NOMO-1 treated with dmso at 0.1 percent for 144 hours (cell line): ENCODE measurements around the gene AK5.

ENCODE experiments used
- DNase-seq: peaks from one replicate; lab custom pipeline; 2025; ENCODE audit not compliant: unreplicated experiment; lab: John Stamatoyannopoulos, UW

Gene AK5

DNA sequence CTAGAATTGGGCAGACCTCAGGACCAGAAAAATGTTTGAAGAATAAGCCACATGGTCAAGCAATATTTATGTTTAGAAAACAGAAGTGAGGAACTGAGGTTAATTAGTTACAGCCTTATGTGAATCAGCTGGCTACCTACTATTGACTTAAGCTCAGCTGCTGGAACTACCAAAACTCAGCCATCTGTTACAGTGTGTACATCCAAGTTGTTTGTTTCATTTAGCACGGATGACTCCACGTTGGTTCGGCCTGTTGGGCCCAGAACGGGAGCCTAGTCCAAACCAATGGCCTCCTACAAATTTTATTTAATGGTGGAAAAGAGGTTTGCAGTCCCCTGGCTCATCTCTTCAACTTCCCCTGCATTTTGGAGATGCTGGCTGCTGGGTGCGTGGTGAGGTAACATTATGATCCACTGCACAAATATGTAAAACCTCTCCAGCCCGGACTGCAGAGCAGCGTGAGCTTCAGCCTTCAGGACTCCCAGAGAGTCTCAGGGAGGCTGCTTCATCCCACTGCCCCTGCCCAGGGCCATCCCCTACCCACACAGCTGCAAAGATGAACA is 257.2 kb downstream of the AK5 start:
- no peak for DNase-seq

DNA sequence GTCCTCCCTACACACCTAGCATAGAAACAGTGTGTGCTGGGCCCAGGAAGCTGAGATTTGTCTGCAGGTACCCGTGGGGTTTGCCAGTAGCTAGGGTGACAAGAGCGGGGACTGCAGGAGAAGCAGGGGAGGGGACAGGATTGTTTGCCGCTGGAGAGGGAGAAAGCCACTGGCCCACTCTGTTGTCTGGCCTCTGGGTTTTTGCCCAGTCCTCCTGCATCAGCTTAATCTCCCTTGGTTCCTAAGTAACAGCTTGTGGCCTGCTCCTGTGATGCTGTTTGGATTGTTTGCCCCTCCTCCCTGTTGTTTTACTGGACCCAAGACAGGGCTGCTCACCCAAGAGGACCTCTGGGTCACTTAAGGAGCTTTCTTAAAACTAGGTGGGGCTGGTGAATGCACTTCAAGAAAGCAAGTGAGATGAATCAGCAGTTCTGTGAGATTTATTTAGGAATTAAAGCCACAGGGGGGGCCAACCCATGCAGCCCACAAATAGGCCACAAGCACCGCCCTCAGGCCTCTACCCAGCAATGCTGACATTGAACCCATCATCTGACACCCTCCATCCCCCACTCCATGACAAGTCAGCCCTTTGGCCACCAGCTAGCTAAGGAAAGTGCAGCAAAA is 257.8 kb downstream of the AK5 start:
- no peak for DNase-seq

DNA sequence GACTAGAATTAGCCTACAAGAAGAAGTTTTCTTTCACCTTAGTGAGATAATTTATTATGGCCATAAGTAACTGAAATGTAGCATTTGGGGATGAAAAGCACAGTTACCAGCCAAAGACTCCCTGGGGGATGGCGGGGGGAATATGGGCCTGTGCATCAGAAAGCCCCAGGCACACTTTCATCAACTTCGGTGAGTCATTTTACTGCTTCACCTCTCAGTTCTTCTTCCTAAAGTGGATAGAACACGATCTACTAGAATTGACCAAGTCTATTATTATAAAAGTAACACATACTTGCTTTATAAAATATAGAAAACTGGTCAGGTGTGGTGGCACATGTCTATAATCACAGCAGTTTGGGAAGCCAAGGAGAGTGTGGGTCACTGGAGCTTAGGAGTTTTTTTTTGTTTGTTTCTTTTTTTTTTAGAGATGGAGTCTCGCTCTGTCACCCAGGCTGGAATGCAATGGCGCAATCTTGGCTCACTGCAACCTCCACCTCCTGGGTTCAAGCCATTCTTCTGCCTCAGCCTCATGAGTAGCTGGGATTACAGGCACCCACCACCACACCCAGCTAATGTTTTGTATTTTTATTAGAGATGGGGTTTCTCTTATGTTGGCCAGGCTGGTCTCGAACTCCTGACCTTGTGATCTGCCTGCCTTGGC is 258.8 kb downstream of the AK5 start:
- DNase-seq: peak; percentile 12

DNA sequence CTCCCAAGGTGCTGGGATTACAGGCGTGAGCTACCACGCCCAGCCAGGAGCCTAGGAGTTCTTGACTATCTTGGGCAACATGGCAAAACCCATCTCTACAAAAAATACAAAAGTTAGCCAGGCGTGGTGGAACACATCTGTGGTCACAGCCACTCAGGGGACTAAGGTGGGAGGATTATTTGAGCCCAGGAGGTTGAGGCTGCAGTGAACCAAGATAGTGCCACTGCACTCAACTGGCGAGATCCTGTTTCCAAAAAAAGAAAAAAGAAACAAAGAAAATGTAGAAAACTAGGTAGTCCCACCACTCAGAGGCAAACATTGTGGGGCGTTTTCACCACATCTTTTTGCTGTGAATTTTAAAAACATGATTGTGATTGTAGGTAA is 259.3 kb downstream of the AK5 start:
- no peak for DNase-seq

DNA sequence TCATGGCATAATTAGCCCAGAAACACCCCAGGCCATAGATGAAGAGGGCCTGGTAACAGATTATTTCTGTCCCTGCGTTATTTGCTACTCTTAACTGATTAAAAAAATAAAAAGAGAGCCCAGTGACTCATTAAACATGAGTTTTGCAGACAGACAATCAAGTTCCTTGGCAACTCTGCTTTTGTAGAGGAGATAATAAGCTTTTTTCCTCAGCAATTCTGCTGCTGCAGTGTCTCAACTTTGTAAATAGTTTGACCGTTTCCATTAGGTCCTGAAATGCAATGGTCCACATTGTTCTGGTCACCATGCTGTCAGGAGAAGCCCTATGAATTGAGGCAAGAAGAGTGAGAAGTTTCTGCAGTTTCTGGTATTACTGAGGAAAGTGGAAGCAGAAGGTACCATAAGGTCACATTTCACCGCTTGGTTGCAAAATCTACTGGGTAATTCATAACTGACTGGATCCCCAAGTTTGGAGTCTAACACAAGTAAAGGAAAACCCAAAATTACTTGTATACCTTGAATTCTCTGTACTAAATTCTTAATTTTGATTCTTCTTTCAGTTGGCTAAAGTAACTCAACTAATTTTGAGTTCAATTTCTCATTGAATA is 261.1 kb downstream of the AK5 start:
- no peak for DNase-seq

DNA sequence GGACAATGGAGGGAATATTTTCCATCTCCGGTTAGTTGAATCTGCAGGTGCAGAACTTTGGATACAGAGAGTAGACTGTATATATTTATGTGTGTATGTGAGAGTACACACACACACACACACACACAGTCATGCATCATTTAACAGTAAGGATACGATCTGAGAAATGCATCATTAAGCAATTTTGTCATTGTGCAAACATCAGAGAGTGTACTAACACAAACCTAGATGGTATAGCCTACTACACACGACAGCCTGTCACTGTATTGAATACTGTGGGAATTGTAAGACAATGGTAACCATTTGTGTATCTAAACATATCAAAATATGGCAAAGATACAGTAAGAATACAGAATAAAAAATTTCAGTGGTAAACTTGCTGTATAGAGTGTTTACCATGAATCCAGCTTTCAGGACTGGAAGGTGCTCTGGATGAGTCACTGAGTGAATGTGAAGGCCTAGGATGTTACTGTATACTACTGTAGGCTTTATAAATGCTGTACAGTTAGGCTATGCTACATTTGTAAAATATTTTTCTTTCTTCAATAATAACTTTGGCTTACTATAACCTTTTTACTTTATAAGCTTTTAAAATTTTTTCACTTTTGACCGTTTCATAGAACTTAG is 262.1 kb downstream of the AK5 start:
- DNase-seq: no peak

DNA sequence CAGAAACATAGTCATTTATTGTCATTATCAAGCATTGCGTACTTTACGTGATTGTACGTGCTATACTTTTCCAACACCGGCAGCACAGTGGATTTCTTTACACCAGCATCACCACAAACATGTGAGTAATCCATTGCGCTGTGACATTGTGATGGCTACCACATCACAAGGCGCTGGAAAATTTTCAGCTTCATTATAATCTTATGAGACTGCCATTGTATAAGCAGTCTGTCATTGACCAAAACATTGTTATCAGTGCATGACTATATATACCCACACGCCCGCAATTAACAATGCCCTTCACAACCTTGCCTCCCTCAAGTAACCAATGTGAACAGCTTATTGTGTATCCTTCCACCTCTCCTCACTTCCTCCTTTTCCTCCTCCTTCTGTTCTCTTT is 263.0 kb downstream of the AK5 start:
- DNase-seq: no peak

DNA sequence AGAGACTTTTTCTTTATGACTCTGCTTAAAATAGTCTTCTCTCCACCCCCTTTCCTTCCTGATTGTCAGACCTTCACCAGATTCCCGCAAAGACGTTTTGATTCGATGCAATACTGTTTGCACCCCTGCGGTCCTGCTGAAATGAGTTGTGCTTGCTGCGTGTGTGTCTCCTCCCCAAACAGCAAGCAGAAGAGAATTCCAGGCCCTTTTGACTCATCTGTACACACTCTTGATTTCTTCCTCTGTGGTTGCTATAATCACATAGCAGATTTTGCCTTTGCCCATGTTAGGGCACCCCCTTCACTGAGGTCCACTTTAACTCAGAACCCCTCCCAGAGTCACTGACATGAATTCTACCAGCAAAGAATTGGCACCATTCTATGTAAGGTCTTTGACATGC is 264.2 kb downstream of the AK5 start:
- DNase-seq: no peak

DNA sequence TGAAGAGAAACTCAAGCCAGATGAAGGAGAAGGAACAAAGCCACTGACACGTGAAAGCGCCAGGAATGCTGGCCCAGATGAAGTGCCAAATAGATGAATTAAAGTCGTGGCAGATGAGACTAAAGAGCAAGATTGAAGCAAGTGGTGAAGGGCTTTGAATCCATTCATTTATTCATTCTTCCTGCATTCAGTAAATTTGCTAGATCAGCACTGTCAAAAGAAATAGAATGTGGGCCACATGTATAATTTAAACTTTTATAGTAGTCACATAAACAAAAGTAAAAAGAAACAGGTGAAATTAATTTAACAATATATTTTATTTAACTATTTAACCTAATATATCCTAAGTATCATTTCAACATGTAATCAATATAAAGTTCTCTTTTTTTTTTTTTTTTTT is 265.1 kb downstream of the AK5 start:
- no peak for DNase-seq

DNA sequence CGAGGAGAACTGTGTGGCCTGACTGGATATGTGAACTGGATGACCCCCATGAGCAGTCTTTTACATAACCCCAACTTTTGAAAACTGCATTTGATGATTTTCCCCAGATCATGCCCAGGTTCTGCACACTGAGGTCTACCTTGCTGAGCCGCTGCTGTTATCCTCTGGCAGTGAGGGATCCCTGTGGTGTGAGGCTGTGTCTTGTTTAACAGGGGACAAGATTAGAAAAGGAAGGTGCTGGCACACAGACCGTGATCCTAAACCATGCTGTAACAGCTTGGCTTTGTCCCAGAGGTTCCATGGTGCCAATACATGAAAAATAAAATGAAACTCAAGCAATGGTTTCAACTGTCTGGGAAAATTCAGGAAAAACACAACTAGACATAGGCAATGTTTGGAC is 266.5 kb downstream of the AK5 start:
- DNase-seq: no peak

DNA sequence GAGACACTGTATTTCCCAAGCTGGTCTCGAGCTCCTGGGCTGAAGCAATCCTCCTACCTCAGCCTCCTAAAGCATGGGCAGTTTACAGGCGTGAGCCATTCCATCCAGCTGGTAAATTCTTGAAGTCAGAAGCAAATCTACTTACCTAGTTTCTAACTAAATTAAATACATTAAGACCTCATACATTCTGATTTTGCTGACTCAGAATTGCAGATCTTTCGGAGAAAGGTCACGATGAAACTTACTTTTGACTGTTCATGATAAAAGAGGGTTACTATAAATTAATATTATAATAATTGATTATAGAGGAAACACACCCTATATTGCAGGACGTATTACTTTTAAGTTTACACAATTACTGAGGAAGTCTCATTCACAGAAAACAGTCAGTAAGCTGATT is 268.3 kb downstream of the AK5 start:
- no peak for DNase-seq

DNA sequence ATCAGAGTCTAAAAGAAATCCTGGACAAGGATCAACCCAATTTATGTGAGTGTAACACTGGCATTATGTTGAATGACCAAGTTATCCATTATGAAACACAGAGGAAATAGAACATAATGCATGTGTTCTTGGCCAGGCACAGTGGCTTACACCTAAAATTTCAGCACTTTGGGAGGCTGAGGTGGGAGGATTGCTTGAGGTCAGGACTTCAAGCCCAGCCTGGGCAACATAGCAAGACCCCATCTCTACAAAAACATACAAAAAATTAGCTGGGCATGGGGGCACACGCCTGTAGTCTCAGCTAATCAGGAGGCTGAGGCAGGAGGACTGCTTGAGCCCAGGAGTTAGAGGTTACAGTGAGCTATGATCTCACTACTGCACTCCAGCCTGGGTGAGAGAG is 270.8 kb downstream of the AK5 start:
- no peak for DNase-seq

DNA sequence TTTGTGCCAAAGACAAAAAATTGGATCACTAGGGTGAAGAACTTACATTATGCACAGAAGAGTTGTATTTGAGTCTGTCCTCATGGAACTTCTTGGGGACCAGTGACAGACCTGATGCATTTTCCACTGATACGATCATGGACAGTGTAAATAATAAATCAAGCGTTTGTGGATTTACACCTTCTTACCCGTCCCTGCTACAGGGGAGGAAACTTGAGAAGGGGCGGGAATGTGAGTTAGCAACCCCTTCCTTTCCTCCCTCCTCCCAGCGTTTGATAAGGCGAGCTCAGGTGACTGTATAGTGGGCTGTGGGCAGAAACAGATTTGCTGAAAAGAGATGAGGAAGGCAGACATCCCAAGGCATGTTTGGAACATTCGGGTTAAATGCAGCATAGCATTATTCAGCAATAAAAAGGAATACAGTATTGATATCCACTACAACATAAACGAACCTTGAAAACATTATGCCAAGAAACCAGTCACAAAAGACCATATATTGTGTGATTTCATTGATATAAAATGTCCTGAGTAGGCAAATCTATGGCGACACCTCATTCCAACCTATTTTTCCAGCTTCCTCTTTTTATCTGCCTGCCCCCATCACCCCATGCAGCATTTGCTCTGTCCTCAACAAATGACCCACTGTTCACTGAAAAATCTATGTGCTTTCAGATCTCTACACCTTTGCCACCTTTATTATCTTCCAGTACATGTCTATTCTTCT is 271.9 kb downstream of the AK5 start:
- DNase-seq: no peak

DNA sequence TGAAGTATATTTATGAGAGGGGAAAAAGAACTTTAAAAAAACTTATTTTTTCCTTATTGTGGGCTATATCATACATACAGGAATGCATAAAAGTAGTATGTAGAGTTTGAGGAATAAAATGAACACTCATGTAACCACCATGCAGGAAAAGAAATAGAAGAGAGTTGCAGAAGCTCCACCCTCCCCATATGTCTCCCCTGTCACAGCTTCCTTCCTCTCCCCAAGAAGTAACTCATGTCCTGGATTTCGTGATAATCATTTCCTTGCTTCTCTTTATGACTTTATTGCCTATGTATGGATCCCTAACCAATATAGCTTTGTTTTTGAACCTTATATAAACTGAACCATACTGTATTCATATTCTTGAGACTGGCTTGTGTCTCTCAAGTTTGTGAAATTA is 274.2 kb downstream of the AK5 start:
- no peak for DNase-seq

DNA sequence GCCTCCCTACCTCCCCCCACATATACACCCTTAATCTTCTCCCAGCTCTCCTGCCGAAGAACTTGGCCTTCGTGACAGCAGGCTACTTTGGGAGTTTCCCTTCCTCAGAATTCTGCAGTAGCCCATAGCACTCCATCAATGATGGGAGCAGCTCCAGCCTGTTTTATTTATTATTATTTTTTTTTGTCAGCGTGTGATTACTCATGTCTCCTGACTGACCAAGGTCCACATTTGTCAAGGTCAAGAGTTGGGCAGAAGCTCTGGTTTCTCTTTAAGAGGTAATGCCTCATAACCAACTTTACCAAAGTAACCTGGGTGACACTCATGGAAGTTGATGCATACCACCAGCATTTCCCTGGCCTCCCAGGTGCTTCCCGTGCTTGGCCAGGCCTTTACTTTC is 275.2 kb downstream of the AK5 start:
- no peak for DNase-seq

DNA sequence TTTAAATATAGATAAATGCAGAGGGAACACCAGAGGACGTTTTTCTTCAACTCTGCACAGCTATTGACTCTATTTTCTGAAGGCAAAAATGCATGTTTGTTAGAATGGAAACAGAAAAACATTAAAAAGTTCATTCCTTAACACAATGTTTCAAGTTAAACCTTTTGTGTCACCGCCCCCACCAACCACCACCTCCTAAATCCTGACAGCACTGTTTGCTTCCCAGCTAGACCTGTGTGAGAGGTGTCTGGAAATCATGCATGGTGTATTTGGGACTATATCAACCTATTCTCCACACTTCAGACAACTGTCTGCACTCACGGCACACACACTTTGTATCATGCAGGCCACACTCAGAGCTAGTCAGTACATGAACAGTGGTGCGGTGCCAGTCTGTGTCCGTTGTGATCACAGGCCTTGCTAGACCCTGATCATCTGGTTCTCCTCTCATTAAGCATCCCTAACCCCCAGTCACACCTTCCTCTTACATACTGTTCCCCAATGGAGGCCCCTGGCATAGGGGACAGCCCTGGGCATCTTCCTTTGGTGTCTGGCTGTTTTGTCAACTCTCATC is 276.9 kb downstream of the AK5 start:
- no peak for DNase-seq

DNA sequence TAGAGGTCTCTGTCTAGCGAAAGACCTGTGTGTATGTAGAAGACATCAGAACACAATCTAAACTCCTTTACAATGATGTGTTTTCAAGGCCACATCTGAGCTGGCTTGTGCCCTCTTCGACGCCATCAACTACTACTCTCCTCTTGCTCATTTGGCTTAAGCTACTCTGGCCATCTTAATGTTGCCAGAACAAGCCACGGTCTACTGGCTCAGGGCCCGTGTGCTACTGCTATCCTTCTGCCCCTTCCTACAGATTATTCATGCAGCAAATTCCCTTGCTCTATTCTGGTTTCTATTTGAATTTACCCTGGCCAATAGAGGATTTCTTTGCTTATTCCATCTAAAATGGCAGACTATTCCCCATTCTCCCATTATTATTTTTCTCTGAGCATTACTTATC is 278.9 kb downstream of the AK5 start:
- no peak for DNase-seq

DNA sequence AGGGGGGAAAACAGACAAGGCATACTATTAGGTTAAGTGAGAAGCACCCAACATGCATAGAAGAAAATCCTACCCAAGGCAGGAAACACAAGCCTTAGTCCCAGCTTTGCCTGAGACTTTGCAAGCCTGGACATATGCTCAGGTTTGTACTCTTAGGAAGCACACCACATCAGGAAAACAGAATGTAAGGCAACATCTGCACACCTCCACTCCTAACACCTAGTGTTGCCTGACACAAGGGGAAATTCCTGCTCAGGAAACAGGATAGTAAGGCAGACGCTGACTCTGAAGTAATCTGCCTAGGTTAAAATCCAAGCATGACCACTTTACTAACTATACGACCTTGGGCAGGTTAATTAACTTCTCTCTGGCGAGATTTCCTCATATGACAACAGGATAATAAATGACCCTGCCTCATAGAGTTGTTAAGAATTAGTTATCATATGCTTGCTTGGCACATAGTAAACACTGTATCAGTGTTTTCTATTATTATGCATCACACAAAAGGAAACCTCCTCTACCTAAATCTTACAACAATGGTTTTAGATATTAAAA is 280.9 kb downstream of the AK5 start:
- DNase-seq: no peak

DNA sequence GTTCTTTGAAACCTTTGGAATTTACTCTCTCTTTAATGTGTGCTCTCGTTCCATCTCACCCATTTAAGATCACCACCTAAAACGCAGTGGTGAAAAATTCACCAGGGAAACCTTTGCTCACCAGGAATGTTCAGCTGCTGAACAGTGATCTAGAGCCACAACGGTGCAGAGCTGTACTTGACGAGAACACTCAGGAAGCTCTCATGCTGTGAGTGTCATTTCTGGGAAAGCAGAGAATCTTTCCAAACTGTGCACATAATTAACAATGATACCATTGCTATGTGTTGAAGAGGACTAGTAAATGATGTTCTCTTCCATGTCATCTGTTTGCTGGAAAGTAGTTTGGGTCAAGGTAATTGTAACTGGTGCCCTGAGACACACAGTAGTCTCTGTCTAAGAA is 283.5 kb downstream of the AK5 start:
- DNase-seq: no peak

DNA sequence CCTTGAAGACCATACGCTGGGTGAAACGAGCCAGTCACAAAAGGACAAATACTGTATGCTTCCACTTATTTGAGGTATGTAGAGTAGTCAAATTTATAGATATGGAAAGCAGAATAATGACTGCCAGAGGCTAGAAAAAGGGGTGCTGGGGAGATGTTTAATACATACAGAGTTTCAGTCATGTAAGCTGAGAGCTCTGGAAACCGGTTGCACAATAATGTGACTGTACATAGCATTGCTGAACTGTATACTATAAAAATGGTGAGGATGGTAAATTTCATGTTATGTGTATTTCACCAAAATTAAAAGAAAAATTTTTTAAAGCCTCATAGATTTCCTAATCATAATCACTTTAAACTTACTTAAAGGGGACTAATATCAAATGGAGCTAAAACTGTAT is 289.8 kb downstream of the AK5 start:
- no peak for DNase-seq

DNA sequence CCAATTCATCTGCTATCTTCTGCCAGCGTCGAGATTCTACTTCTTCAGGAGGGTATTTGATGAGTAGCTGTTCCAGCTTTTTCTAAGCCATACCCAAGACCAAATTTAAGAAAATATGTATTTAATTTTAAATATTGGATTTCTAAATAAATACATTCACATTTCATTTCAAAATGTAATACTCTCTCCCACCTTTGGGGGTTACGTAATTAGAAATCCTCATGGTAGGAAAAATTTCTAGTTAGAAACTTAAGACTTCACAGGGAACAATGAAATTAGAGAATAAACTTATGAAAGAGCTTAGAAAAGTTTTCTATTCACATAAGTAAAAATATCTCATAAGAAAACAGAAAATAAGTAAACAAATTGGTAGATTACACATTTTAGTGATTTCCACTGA is 297.7 kb downstream of the AK5 start:
- DNase-seq: no peak
